SK-MEL-5 (cell line): ENCODE data around the gene TSBP1. TPM values are rescaled to one million over a fixed set of nuclear protein-coding genes. Genes with fewer than 3 reads are reported as not detected.
"Not testable (repeated sequence)": the region's sequence is repeated elsewhere in the genome, so short reads cannot be mapped to it uniquely, and the experiment has no call there.

Source experiments
- DNase-seq: peaks from one replicate; pipeline ENCODE4 v3.0.0-alpha.2; 2016; ENCODE audit warnings: low read depth, low spot score
- in situ Hi-C: cut with HindIII; loops from 2 replicates; pipeline ENCODE4 v1.10.0; 2016; ENCODE audit warnings: low sequenced_read_pairs, high pct_unique_total_duplicates, low pct_unique_long_range_greater_than_20kb
- total RNA-seq: library from RNA; depleted of rRNA; stranded (reverse); fragments of >200 nt; shearing (Covaris generic); gene quantifications from 2 replicates; pipeline ENCODE4 v1.2.3, GENCODE V29; 2014

TSBP1 gene
- total RNA-seq, 1 experiment from 2014 or later = not detected

DNA sequence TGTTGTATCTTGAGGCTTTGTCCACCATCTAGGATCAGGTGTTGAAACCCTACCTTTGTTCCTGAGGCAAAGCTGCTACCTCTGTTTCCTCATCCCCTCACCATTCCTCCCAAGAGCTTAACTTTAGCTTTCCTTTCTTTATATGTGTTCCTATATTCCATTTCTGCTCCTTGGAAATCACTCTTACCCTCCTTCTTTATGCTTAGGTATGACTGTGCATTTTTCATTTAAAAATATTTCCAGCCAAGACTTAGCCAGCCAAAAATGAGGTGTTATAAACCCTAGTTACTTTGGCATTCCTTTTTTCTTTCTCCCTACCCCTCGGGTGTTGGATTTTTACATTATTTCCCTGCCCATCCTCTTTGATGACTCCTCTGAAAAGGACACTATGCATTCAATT lies 57.7 kb downstream of the TSBP1 start:
- DNase-seq = no peak
- in situ Hi-C loops = no loop called here

- DNase-seq = no peak
- in situ Hi-C loops = no loop called here
Observed at GRCh38 chr6:32298632-32299336, 72.9 kb downstream of the TSBP1 start.

DNA sequence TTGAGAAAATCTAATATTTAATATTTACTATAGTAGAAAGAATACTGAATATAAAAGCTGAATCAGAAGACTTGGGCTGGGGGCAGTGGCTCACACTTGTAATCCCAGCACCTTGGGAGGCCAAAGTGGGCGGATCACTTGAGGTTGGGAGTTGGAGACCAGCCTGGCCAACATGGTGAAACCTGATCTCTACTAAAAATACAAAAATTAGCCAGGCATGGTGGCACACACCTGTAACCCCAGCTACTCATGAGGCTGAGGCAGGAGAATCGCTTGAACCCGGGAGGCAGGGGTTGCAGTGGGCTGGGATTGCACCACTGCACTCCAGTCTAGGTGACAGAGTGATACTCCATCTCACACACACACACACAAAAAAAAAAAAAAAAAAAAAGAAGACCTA lies 76.7 kb downstream of the TSBP1 start:
- DNase-seq, in situ Hi-C loops: not testable (repeated sequence)

- in situ Hi-C loops = no loop called here
- DNase-seq = no peak
Observed at GRCh38 chr6:32294566-32294965, 77.1 kb downstream of the TSBP1 start.

DNA sequence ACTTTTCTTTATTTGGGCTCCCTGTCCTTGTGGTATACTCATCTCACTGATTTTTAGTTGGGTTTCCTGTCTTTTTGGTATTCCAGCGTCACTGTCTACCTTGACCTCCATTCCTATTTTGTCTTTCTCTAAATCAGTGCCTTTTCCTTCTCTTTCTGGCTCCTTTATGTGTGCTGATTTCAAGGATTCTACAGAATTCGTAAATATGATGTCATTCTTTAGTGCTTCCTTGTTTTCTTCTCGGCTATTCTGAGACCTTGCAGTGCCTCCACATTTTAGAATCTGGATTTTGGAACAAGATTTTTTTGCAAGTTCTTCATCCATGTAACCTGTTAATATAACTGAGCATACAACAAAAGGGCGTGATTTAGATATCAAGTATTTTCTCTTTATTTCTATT lies 78.0 kb downstream of the TSBP1 start:
- no peak for DNase-seq
- in situ Hi-C loops = no loop called here

DNA sequence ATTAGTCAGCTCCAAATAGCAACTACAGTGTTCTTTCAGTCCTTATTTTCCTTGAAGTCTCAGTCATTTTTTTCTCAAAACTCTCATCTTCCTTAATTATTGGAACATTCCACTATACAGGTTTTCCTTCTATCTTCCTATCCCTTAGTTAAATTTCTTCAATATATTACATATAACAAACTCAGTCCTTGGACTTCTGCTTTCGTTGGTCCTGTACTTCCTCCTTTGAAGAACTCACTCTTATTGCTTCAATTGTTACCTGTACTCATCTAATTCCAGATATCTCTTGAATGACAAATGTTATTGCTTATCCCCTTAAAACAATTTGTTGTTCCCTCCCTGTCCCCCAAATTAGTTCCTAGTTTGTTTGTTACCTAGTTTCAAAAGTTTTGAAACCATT lies 80.2 kb downstream of the TSBP1 start:
- in situ Hi-C loops = no loop called here
- no peak for DNase-seq

- DNase-seq = peak; percentile 19
Observed at GRCh38 chr6:32290886-32291450, 80.7 kb downstream of the TSBP1 start.

DNA sequence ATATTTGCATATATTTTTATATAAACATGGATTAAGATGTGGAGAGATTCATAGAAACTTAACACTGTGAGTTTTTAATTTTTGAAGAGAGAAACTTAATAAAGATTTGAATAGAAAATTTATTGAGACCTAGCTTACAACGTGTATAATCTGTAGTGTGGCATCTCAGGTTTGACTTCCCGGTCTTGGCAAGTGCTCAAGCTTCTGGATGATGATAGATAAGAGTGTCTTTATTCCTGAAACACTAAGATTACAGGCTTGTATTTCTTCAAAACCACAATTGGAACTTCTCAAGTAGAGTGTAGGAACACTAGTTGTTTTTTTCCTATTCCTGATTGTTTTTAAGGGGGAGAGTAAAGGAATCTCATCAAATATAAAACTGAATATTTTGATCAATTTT lies 83.3 kb downstream of the TSBP1 start:
- in situ Hi-C loops = no loop called here
- DNase-seq = no peak

More at GRCh38 chr6:32290886-32291450, 80.7 kb downstream of the TSBP1 start:
- in situ Hi-C loops = no loop called here

- in situ Hi-C loops, DNase-seq: not testable (repeated sequence)
Observed at GRCh38 chr6:32273801-32274577, 97.7 kb downstream of the TSBP1 start.

GRCh38 chr6:32271429-32271828 lies 100.3 kb downstream of the TSBP1 start:
- DNase-seq = no peak
- in situ Hi-C loops = no loop called here

DNA sequence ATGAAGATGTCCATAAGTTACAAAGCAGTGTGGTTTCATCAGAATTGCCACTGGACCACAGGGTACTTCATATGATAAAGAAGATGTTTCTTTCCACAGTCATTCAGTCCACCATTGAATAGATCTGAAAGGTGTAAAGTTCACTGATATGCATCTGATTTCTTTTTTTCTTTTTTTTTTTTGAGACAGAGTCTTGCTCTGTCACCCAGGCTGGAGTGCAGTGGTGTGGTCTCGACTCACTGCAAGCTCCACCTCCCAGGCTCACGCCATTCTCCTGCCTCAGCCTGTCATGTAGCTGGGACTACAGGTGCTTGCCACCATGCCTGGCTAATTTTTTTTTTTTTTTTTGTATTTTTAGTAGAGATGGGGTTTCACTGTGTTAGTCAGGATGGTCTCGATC lies 103.2 kb downstream of the TSBP1 start:
- DNase-seq, in situ Hi-C loops: not testable (repeated sequence)

GRCh38 chr6:32267035-32267434 lies 104.7 kb downstream of the TSBP1 start:
- in situ Hi-C loops = no loop called here
- DNase-seq = no peak

GRCh38 chr6:32257262-32257661 lies 114.4 kb downstream of the TSBP1 start:
- DNase-seq, in situ Hi-C loops: not testable (repeated sequence)

GRCh38 chr6:32255199-32256153 lies 116.2 kb downstream of the TSBP1 start:
- DNase-seq = peak; percentile 48
- in situ Hi-C loops = no loop called here

DNA sequence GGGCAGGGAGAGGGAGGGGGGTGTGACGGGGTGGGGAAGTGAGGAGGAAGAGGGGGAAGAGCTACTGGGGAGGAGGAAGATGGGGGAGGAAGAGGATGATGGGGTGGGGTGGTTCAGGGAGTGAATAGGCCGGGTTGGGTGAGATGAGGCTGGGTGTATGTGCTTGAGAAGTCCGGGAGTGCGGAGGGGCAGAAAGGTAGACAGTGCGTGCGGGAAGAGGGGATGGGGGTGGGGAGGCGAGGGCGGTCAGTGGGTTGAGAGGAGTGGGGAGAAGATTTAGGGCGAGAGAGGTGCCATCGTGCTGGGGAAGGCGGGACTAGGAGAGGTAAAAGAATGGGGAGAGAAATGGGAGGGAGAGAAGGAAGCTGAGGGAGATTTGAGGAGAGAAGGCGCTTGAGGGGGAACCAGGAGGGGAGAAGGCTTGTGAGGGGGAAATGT lies 116.9 kb downstream of the TSBP1 start:
- no peak for DNase-seq
- in situ Hi-C loops = no loop called here

GRCh38 chr6:32252331-32253009 lies 119.2 kb downstream of the TSBP1 start:
- DNase-seq = no peak
- in situ Hi-C loops = no loop called here

DNA sequence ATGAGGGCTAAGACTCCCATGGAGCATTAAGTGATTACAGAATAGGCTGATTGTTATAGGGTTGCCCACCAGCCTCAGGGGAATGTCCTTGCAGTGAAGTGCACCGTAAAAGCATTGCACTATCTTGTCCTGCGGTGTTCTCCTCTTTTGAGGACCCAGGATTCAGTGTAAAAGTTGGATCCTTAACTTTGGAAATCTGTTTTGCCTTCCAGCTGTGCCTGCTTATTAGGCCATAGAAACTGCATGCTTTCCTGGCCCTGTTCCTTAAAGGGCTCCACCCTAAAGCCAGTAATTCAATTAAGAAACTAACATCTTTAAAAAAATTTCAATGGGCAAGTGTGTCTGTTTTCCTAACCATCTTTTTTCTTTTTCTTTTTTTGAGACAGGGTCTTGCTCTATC lies 122.4 kb downstream of the TSBP1 start:
- DNase-seq = no peak
- in situ Hi-C loops = no loop called here
